ENCODE data around the gene ZNF853.

GRCh38 chr7:6576024-6576866 lies 39.2 kb upstream of the ZNF853 start:
- TF ChIP-seq YY1 (IDR thresholded peaks at IDR 0.05): no peak
- TF ChIP-seq CTCF (IDR thresholded peaks at IDR 0.05; ENCODE audit: low read depth, low read length, missing input control): no peak
- TF ChIP-seq, protein P1, sequence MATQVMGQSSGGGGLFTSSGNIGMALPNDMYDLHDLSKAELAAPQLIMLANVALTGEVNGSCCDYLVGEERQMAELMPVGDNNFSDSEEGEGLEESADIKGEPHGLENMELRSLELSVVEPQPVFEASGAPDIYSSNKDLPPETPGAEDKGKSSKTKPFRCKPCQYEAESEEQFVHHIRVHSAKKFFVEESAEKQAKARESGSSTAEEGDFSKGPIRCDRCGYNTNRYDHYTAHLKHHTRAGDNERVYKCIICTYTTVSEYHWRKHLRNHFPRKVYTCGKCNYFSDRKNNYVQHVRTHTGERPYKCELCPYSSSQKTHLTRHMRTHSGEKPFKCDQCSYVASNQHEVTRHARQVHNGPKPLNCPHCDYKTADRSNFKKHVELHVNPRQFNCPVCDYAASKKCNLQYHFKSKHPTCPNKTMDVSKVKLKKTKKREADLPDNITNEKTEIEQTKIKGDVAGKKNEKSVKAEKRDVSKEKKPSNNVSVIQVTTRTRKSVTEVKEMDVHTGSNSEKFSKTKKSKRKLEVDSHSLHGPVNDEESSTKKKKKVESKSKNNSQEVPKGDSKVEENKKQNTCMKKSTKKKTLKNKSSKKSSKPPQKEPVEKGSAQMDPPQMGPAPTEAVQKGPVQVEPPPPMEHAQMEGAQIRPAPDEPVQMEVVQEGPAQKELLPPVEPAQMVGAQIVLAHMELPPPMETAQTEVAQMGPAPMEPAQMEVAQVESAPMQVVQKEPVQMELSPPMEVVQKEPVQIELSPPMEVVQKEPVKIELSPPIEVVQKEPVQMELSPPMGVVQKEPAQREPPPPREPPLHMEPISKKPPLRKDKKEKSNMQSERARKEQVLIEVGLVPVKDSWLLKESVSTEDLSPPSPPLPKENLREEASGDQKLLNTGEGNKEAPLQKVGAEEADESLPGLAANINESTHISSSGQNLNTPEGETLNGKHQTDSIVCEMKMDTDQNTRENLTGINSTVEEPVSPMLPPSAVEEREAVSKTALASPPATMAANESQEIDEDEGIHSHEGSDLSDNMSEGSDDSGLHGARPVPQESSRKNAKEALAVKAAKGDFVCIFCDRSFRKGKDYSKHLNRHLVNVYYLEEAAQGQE (IDR thresholded peaks at IDR 0.05): no peak
- no peak for TF ChIP-seq MAX (IDR thresholded peaks at IDR 0.05)
- TF ChIP-seq SP1 (IDR thresholded peaks at IDR 0.05): no peak
- TF ChIP-seq GABPA (IDR thresholded peaks at IDR 0.05 in 1 of 2, conservative IDR thresholded peaks at IDR 0.05 in 1 of 2): no peak
- no peak for TF ChIP-seq EGR1 (IDR thresholded peaks at IDR 0.05; ENCODE audit: low read depth in 2 of 2)
- no peak for TF ChIP-seq TAF1 (conservative IDR thresholded peaks at IDR 0.05)
- TF ChIP-seq RAD21 (IDR thresholded peaks at IDR 0.05): no peak
- no peak for TF ChIP-seq ZBTB33 (IDR thresholded peaks at IDR 0.05)

Data from liver (tissue), 3 donors.